NCI-H1105 treated with DMSO at 0.1 percent for 48 hours (cell line): Measurements from ENCODE around the gene RETSAT.
"Not testable (repeated sequence)": the region's sequence is repeated elsewhere in the genome, so short reads cannot be mapped to it uniquely, and the experiment has no call there.

Experiments used
- DNase-seq: peaks from one replicate; lab custom pipeline; 2025; lab: John Stamatoyannopoulos, UW

The RETSAT gene

GRCh38 chr2:85330839-85331636 is 23.3 kb downstream of the RETSAT start:
- no peak for DNase-seq

- not testable (repeated sequence) for DNase-seq
These were observed 24.6 kb downstream of the RETSAT start for GRCh38 chr2:85329701-85330100.

- no peak for DNase-seq
These were observed 25.1 kb downstream of the RETSAT start for GRCh38 chr2:85329181-85329651.

- DNase-seq, result peak; percentile 87
These were observed 26.3 kb downstream of the RETSAT start, which contains the start of gene TGOLN2 for GRCh38 chr2:85327822-85328617. TGOLN2 (minus strand) TSS chr2:85327989; CDS start chr2:85327962, 27 bp downstream.

- DNase-seq, result no peak
These were observed 27.0 kb downstream of the RETSAT start for GRCh38 chr2:85327160-85327821.

GRCh38 chr2:85326406-85327159 is 27.7 kb downstream of the RETSAT start:
- no peak for DNase-seq

- DNase-seq, result no peak
These were observed 28.9 kb downstream of the RETSAT start for GRCh38 chr2:85325466-85325811.

GRCh38 chr2:85324639-85325465 is 29.5 kb downstream of the RETSAT start:
- DNase-seq, result no peak

GRCh38 chr2:85323988-85324367 is 30.4 kb downstream of the RETSAT start:
- DNase-seq, result not testable (repeated sequence)

GRCh38 chr2:85323351-85323987 is 30.9 kb downstream of the RETSAT start:
- DNase-seq, result no peak

GRCh38 chr2:85319796-85320195 is 34.5 kb downstream of the RETSAT start:
- no peak for DNase-seq

- no peak for DNase-seq
These were observed 35.9 kb downstream of the RETSAT start for GRCh38 chr2:85318222-85319074.

- DNase-seq, result not testable (repeated sequence)
These were observed 38.4 kb downstream of the RETSAT start for GRCh38 chr2:85315921-85316320.

GRCh38 chr2:85314884-85315242 is 39.5 kb downstream of the RETSAT start:
- no peak for DNase-seq

GRCh38 chr2:85312404-85312803 is 41.9 kb downstream of the RETSAT start:
- DNase-seq, result no peak

- no peak for DNase-seq
These were observed 44.0 kb downstream of the RETSAT start for GRCh38 chr2:85310330-85310729.

- no peak for DNase-seq
These were observed 44.5 kb downstream of the RETSAT start for GRCh38 chr2:85309699-85310321.

GRCh38 chr2:85308896-85309555 is 45.3 kb downstream of the RETSAT start:
- peak; percentile 59 for DNase-seq
